Tongue (tissue), 2 donors: ENCODE data around the gene GP2. TPM values are rescaled to one million over a fixed set of nuclear protein-coding genes. Genes with fewer than 3 reads are reported as not detected.
"Not testable (repeated sequence)": the region's sequence is repeated elsewhere in the genome, so short reads cannot be mapped to it uniquely, and the experiment has no call there.

Source experiments
- DNase-seq: peaks from one replicate; pipeline ENCODE4 v3.0.0-alpha.2; 2015
- total RNA-seq: library from RNA; depleted of rRNA; stranded (reverse); fragments of >200 nt; gene quantifications from one replicate; pipeline ENCODE4 v1.2.3, GENCODE V29; 2014

The GP2 gene
- total RNA-seq, 1 donor from 2014 or later = not detected

DNA sequence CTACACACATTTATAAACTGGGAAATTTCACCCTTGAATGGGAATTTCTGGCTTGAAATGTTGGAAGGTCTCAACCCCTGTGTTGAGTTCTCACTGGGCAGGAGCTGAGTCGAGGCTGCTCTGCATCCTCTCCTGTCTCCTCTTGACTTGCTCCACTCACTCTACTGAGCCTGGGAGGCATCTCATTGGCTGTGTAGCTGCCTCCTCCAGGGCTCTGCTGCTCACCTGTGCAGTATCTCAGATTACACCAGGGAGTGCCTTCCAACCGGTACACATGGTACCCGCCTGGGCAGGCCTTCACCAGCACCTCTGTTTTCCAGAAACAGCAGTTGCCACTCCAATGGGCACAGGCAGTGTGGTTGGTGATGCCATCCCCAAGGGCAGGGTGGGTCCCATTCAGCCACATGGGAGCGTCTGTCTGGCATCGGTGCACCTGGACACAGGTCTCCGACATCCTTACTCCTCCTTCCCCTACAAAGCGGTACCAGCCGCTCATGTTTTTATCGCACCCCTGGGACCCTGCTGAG lies 3.7 kb downstream of the GP2 start:
- no peak for DNase-seq

DNA sequence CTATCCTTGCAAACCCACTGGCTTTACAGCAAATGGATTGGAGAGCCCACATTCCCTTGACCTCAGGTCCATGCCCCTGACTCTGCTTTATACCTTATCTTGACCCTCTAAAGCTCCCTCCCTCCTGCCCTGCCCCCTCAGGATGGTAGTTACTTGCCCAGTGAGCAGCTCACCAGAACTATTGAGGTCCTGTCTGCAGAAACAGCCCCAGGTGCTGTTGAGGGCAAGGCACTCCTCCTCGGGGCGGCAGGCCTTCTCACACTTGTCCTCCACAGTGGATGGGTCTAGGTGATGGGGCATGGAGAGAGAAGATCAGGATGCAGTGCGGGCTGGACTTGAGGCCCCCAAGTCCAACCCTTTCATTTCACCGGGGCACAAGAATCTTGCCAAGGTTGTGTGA lies 4.6 kb downstream of the GP2 start:
- DNase-seq = no peak

DNA sequence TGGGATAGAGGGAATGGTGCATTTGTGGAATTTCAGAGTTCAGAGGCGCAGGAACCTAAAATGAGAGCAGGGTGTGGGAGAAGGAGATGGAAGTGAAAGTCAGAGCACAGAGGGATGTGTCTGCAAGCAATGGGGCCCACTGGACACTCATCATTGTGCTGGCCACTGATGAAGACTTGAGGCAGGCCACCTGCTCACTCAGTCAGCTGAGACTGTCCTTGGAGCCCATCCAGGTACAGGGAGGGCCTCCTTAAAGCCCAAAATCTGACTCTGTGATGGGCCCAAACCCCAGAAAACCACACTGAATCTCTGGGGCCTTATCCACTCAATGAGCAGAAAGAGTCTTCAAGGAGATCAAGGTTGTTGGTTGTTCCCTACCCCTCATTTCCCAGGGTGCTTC lies 5.6 kb downstream of the GP2 start:
- DNase-seq = no peak

DNA sequence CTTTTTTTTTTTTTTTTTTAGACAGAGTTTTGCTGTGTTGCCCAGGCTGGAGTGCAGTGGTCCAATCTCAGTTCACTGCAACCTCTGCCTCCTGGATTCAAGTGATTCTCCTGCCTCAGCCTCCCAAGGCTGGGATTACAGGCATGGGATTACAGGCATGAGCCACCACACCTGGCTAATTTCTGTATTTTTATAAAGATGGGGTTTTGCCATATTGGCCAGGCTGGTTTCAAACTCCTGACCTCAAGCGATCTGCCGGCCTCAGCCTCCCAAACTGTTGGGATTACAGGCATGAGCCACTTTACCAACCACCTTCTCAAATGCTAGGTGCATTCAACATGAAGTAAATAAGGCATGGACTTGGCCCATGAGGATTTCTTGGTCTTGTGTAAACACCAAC lies 6.3 kb downstream of the GP2 start:
- DNase-seq = not testable (repeated sequence)

DNA sequence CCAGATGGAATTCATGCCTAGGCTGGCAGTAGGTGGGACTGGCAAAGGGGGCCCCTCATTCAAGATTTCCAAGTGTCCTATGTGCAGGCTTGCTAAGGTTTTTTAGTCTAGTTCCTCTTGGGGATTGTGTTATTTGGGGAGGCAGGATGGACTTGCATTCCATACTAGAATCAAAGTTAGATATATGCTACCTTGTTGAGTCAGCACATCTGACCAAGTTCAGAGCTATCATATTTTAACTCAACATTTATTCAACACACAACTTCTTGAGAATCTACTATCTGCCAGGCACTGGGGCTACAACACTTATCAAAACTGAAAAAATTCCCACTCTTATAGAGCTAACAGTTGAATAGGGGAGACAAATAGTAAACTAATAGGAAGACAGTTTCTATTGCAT lies 6.7 kb downstream of the GP2 start:
- DNase-seq = no peak

DNA sequence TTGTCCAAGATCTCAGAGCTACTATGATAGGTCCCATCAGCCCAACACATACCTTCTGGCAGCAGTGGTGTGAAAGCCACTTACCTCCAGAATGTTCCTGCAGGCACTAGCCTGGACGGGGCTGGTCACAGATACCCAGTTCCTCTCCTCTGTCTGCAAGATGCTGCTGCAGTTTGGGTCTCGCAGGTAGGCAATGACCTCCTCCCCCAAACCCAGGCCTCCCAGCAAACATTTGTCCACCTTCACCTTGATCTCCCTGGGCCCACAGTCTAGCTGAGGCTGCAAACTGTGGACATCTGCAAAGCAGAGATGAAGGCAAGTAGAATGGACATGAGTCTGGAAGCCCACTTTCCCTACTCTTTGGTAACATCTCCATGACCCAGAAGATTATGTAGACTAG lies 7.1 kb downstream of the GP2 start:
- DNase-seq = no peak

DNA sequence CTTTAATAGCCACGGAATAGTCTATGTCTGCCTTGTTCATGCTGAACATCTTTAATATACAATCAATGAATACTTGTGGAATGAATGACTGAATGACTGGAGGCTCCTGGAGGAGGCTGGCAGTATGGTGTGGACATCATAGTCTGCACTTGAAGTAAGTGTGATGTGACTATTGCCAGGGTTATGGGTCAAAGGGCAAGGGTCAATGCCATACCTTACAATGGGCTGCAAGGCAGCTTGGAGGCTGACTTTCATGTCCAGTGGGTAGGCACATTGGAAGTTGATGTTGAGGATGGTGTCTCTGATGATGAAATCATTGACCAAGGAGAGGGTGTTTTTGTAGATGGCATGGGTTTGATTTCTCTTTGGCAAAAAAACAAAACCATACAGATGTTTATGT lies 7.9 kb downstream of the GP2 start:
- DNase-seq = no peak

DNA sequence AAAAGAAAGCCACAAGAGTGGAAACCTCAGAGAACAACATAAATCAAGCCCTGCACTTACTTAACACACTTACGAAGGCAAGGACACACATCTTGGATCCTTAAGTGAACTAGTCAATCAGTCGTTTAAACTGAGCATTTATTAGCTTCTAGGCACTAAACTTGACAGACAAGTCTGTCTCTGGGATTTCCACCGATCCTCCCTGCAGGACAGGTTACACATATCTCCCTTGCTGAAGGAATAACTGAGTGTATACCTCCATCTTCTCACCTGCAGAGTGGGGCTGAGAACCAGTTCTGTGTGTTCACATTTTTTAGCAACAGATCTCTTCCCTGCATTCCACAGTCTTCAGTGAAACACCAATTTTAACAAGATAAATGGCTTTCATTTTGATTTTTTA lies 8.9 kb downstream of the GP2 start:
- no peak for DNase-seq

DNA sequence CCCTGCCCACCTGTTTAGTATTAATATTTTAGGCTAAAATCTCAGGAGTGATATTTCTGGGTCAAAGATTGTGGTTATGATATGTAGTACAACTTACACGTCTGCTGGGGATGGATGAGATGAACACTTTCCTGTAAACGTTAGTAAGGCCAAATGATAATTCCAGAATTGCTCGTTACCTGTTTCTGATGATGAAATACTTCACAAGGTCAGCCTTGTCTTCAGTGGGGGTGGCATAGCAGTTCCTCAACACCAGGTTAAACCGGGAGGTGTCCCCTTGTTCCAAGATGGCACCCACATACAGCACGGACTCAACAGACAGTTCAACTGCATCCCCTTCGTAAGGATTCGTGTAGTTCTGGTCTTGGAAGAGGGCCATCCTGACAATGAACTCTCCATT lies 9.3 kb downstream of the GP2 start:
- no peak for DNase-seq

DNA sequence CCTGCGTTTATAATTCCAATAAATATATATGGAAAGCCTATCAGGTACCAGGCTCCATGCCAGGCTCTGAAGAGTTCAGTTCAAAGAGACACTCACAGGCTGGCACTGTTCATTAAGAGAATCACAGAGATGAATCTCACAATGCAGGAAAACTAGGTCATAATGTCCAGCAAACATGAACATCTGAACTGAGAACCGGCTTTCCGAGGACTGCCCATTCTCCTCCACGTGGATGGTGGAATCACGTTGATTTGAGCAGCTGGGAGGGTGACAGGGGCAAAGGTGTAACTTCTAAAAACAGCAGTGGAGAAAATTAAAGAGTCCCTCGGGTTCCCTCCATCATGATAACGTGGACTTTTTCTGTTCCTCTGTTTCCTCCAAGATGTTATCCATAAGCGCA lies 10.2 kb downstream of the GP2 start:
- no peak for DNase-seq

DNA sequence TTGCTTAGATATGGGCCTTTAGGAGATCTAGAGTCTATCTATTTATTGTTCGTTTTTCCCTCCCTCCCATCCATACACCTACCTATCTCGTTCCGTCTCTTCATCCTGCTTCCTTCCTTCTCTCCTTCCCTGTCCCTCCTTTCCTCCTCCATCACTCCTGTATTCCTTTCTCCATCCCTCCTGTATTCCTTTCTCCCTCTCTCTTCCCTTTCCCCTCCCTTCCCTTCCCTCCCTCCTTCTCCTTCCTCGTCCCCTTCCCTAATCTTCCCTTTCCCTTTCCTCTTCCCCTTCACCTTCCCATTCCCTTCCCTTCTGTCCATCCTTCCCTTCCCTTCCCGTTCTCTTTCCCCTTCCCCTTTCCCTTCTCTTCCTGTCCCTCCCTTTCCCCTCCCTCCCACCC lies 10.6 kb downstream of the GP2 start:
- no peak for DNase-seq

DNA sequence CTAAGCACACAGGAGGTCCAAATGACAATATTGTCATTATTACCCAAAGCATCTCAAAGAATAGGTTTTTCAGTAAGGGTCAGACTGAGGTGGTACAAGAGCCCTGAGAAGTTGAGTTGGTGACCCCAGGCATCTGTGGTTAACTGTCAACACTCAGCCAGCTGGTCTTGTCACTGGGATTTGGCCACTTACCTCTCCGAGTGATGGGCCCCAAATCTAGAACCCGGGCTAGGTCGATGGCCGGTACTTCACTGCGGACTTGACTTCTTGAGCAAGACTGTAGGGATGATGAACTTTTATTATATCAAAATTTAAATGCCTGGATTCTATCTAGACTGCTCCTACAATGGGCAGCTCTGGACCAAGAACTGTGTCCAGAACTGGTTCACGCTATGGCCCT lies 11.5 kb downstream of the GP2 start:
- no peak for DNase-seq

DNA sequence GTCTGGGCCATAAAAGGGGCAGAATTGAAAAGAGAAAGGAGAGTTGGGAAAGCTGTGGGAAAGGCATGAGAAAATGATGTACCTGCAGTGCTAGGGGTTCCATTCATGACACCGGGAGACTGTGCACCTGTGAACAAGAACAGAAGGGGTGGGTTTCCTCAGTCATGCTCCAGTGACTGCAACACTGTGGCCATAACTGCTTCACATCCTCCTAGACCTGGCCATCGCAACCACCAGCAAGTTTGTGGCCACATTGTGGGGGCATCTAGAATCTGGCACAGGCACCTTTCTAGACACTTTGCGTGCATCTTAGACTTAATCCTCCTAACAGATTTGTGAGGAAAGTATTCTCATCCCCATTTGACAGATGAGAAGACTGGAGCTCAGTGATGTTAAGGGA lies 12.7 kb downstream of the GP2 start:
- DNase-seq = no peak

DNA sequence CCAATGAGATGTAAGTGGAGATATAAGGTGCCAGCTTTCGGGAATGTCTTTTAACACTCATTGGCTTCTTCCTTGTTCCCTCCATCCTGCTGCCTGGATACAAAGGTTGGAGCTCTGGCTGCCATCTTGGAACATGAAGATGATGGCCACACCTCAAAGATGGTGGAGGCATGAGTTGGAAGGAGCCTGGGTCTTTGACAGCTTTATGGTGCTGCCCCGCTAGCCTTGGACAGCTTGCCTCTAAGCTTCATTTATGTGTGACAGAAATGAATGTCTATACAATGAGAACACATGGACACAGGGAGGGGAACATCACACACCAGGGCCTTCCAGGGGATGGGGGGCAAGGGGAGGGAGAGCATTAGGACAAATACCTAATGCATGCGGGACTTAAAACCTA lies 13.6 kb downstream of the GP2 start:
- no peak for DNase-seq

DNA sequence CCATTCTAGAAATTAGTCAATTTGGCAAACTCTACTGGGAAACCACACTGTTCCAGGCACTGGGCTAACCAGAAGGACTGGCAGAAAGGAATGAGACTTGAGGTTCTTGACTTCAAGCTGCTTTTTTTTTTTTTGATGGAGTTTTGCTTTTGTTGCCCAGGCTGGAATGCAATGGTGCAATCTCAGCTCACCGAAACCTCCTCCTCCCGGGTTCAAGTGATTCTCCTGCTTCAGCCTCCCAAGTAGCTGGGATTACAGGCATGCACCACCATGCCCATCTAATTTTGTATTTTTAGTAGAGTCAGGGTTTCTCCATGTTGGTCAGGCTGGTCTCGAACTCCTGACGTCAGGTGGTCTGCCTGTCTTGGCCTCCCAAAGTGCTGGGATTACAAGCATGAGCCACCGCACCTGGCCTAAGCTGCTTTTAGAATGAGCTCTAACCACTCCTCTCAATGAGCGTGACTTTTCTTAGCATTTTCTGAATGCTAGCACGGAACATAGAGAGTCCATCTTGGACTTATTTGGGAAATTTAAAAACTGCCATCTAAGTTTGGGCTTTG lies 14.7 kb downstream of the GP2 start:
- DNase-seq = not testable (repeated sequence)

DNA sequence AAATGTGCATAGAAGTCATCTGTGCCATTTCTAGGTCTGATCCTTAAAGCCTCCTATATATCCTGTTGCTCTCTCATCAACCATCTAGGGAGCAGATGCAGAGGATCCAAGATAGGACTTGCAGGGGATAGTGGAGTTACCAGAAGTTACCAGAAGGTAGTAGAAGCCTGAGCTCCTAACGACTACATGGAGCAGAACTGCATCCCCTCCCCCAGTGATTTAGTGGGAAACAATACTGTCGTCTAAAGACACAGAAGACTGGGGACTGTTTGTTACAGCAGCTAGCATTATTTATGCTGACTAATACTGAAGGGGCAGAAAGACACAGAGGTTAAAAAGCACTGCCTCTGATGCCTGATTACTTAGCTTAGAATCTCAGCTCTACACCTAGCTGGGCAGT lies 15.8 kb downstream of the GP2 start:
- no peak for DNase-seq

DNA sequence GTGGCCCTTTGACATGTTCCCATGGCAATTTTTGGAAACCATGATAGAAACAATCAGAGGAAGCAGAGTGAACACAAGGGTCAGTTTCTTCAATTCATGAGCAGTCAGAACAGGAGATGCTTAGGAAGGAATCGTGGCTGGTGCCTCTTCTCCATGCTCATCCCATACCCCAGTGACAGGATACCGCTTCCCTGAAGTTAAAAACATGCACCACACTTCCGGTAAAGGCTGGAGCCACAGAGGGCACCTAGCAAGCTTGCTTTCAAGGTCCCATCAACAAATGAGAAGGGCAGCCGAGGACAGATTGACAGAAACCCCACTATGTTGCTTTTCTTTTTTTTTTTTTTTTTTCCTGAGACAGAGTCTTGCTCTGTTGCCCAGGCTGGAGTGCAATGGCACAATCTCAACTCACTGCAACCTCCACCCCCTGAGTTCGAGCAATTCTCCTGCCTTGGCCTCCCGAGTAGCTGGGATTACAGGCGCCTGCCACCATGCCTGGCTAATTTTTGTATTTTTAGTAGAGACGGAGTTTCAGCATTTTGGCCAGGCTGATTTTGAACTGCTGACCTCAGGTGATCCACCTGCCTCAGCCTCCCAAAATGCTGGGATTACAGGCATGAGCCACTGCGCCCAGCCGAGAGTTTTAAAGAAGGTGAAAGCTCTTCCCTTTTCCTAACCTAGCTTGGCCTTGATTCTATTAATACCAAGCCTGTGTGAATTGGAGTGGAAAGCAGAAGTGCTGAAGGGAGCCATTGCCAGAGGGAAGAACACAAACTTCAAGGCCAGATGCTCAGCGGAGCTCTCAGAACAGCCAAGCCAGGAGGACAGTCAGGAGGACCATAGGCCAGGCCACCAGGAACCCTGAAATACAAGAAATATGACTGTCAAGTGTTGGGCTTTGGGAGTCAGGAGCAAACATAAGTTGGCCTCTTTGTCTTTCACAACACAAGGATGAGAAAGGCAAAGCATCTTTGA lies 16.6 kb downstream of the GP2 start:
- DNase-seq = no peak

DNA sequence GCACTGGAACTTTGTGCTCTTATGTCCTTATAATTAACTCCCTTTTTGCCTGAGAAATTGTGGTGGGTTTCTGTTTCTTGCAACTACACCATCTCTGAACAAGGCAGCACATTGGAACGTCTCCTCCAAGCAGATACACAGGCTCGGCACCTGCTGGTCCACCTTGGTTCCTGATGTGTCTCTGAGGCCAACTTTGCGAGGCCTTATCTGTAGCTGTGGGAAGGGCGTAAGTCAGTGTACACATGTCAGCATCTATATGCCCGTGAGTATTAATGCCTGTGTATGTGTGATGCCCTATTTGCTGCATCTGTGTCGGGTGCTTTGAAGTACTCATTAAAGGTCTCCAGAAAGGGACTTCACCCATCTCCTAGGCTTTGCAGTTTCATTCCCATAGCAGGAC lies 17.5 kb downstream of the GP2 start:
- DNase-seq = no peak

DNA sequence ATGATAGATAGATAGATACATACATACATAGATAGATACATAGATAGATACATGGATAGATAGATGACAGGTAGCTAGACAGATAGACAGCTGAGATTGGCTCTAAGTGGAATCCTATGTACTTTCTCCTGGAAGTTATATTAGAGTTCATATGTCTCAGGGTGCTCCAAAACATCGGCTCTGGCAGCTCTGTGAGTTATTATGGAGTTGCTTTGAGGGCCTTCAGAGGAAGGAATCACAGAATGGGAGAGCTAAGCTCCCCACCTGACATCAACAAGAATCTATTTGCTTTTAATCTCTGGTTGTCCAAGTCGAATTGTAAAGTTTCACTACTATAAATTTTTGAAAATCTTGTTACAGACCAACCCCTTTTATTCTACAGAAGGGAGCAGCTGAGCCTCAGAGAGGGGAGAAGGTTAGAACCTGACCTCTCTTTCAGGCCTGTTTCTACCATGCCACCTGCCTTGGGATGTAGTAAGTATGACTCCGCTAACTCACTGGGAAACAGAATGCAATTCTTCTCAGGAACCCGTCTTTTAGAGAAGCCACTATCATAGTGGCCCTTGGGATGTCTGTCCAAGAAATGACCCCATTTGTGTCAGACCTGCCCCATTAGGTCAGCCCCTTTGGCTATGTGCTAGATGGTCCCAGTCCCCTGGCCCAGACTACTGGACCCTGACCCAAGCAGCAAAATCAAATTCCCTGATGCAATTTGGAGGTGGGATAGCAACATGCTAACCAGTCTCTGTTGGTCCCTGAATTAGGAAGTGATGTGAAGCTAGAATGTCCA lies 18.3 kb downstream of the GP2 start:
- DNase-seq = no peak

DNA sequence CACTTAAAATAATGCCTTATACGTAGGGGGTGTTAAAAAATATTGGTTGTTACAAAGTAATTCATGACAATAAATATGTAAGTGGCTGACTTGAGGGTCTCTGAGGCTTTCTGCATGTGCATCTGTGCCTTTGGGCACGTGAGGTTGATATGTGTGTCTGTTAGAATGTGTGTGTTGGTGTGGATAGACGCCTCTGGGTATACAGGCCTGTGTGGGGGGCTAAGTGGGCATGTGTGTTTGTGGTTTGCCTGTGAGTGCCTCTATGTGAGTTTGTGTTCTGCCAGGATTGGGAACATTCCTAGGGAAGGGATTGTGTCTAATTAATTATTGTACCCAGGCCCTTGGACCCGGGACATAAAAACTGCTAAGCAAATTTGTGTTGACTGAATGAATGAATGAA lies 19.0 kb downstream of the GP2 start:
- no peak for DNase-seq

DNA sequence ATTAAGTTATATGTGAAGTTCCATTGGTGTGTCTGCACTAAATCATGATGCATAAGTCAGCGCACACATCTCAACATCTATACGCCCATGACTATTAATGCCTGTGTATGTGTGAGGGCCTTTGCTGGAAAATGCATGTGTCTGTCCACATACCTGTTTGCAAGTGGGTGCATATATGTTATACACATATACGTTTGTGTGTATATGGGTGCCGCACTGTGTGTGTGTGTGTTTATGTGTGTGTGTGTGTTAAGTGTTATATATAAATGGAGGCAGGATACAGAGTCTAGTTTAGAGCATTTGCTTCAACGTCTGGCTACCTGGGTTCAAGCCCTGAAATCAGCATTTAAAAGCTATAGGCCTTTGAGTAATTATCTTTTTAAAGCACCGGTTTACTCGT lies 19.5 kb downstream of the GP2 start:
- DNase-seq = no peak

DNA sequence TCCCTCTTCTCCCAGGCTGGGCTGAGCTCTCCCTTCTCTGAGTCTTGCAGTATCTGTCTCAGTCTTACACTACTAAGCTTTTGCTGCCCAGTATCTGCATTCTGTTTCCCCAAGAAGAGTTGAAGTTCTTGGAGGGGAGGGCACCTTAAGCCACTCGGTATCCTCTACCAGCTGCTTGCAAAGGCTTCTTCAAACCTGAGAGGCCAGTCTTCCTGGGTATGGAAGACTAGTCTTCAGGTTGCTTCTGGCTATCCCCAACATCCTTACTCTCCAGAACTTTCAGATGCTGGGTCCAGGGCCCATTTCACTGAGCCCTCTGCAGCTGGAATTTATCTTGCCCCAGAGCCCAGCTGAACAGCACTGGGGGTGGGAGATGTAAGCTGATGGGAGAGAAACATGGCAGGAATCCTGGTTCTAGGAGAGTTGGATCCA lies 20.1 kb downstream of the GP2 start:
- no peak for DNase-seq

DNA sequence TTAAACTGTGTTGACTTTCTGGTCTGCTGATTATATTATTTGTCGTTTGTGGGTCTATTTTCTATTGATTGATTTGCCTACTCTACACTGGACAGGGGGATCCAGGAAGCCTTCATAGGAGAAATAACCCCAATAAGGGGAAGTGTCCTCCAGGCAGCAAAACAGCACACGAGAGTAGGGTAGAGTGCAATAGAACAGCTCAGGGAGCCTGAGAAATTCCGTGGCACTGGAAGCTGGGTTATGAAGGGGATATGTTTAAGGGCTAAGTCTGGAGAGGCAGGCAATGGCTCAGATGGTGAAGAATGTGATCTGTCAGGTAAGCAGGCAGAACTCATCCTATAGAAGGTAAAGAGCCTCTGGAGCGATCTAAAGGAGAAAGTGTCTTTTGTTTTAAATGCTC lies 20.9 kb downstream of the GP2 start:
- no peak for DNase-seq
